Neural progenitor cell (in vitro differentiated cells): ENCODE results near the gene R3HCC1L. TPM values are rescaled to one million over a fixed set of nuclear protein-coding genes. Genes with fewer than 3 reads are reported as not detected.

ENCODE experiments used
- DNase-seq: peaks from one replicate; pipeline ENCODE4 v3.0.0-alpha.2; 2016; ENCODE audit warnings: low spot score
- H2AFZ ChIP-seq: fragments of 200-600 bp; sonication (generic); replicated peaks from 2 replicates; pipeline ENCODE4 v1.6.1; 2016; ENCODE audit warnings: antibody characterized with exemption
- H3F3A ChIP-seq: fragments of 200-600 bp; sonication (generic); 2 replicates; pipeline ENCODE4 v1.6.1; 2016; ENCODE audit warnings: antibody characterized with exemption, low read depth
- H3K27ac ChIP-seq: fragments of 200-600 bp; sonication (generic); 2 replicates; pipeline ENCODE4 v1.5.1; 2016; ENCODE audit warnings: mild to moderate bottlenecking
- H3K27me3 ChIP-seq: fragments of 200-600 bp; sonication (generic); 2 replicates; pipeline ENCODE4 v1.6.1; 2016; ENCODE audit warnings: mild to moderate bottlenecking, moderate library complexity
- H3K36me3 ChIP-seq: fragments of 200-600 bp; sonication (generic); 2 replicates; pipeline ENCODE4 v1.5.1; 2016
- H3K4me1 ChIP-seq: fragments of 200-600 bp; sonication (generic); 2 replicates; pipeline ENCODE4 v1.6.1; 2016; ENCODE audit warnings: mixed run types
- H3K4me2 ChIP-seq: fragments of 200-600 bp; sonication (generic); 2 replicates; pipeline ENCODE4 v1.6.1; 2016
- H3K4me3 ChIP-seq: fragments of 200-600 bp; sonication (generic); 2 replicates; pipeline ENCODE4 v1.5.1; 2016
- H3K79me2 ChIP-seq: fragments of 200-600 bp; sonication (generic); 2 replicates; pipeline ENCODE4 v1.6.1; 2016; ENCODE audit warnings: low read depth
- H3K9ac ChIP-seq: fragments of 200-600 bp; sonication (generic); 2 replicates; pipeline ENCODE4 v1.6.1; 2016
- H3K9me3 ChIP-seq: fragments of 200-600 bp; sonication (generic); 2 replicates; pipeline ENCODE4 v1.5.1; 2016; ENCODE audit warnings: low read depth
- H4K20me1 ChIP-seq: fragments of 200-600 bp; sonication (generic); 2 replicates; pipeline ENCODE4 v1.6.1; 2016; ENCODE audit warnings: low read depth
- H3K27ac Mint-ChIP-seq: 3 replicates; pipeline ENCODE4 v1.8.0; 2021; ENCODE audit warnings: mixed read lengths
- H3K27me3 Mint-ChIP-seq: 2 replicates; pipeline ENCODE4 v1.8.0; 2022; ENCODE audit warnings: low read depth, mild to moderate bottlenecking, inconsistent platforms, moderate library complexity, mixed read lengths; ENCODE audit not compliant: insufficient read depth
- H3K36me3 Mint-ChIP-seq: 3 replicates; pipeline ENCODE4 v1.8.0; 2021; ENCODE audit warnings: mixed read lengths
- H3K4me1 Mint-ChIP-seq: 3 replicates; pipeline ENCODE4 v1.8.0; 2021; ENCODE audit warnings: mixed read lengths
- H3K4me3 Mint-ChIP-seq: 3 replicates; pipeline ENCODE4 v1.8.0; 2021; ENCODE audit warnings: mild to moderate bottlenecking, moderate library complexity, mixed read lengths
- H3K9me3 Mint-ChIP-seq: 3 replicates; pipeline ENCODE4 v1.8.0; 2020; ENCODE audit warnings: mixed read lengths
- CTCF ChIP-seq: fragments of 200-600 bp; sonication (generic); IDR thresholded peaks from 2 replicates; pipeline ENCODE4 v1.5.1; 2017; ENCODE audit warnings: antibody characterized with exemption, mild to moderate bottlenecking
- EZH2 ChIP-seq: fragments of 200-600 bp; sonication (generic); IDR thresholded peaks from 2 replicates; pipeline ENCODE4 v1.6.1; 2017; ENCODE audit warnings: antibody characterized with exemption, mild to moderate bottlenecking, moderate library complexity
- EZH2phosphoT487 ChIP-seq: fragments of 200-600 bp; sonication (generic); IDR thresholded peaks from 2 replicates; pipeline ENCODE4 v1.6.1; 2017; ENCODE audit warnings: antibody characterized with exemption
- total RNA-seq: library from RNA; depleted of rRNA; stranded (reverse); fragments of >200 nt; gene quantifications from 2 replicates; pipeline ENCODE4 v1.2.3, GENCODE V29; 2015; ENCODE audit warnings: low replicate concordance

Gene R3HCC1L
- total RNA-seq, 1 donor from 2014 or later: 26.8 TPM

GRCh38 chr10:98274562-98274961 is 140.1 kb downstream of the R3HCC1L start:
- H3K79me2 ChIP-seq: no peaks in the 10 kb centered on the region
- H3K4me1 Mint-ChIP-seq: peaks cover 8% of the 10 kb centered on the region
- no peaks in the 10 kb centered on the region for H3K36me3 Mint-ChIP-seq
- no peaks in the 10 kb centered on the region for H4K20me1 ChIP-seq
- H3K27ac ChIP-seq: no peak overlapping the region
- no peaks in the 10 kb centered on the region for H3K9me3 ChIP-seq
- H3K36me3 ChIP-seq: no peaks in the 10 kb centered on the region
- no peaks in the 10 kb centered on the region for H3K9me3 Mint-ChIP-seq
- TF ChIP-seq CTCF (no peak), EZH2 (no peak)
- no peak overlapping the region for H2AFZ ChIP-seq
- H3K4me2 ChIP-seq: no peak overlapping the region
- H3K4me3 Mint-ChIP-seq: no peak overlapping the region
- H3K27me3 ChIP-seq: no peaks in the 10 kb centered on the region
- no peak overlapping the region for H3K9ac ChIP-seq
- no peaks in the 10 kb centered on the region for H3F3A ChIP-seq
- H3K27me3 Mint-ChIP-seq: peaks cover 2% of the 10 kb centered on the region
- no peak overlapping the region for H3K4me3 ChIP-seq
- DNase-seq: no peak
- H3K27ac Mint-ChIP-seq: no peak overlapping the region
- H3K4me1 ChIP-seq: no peaks in the 10 kb centered on the region

GRCh38 chr10:98276311-98276710 is 141.9 kb downstream of the R3HCC1L start:
- no peak overlapping the region for H3K4me3 ChIP-seq
- no peaks in the 10 kb centered on the region for H3F3A ChIP-seq
- no peak for DNase-seq
- Mint-ChIP-seq H3K36me3 (no peaks in the 10 kb centered on the region), H3K4me3 (no peak overlapping the region), H3K9me3 (no peaks in the 10 kb centered on the region), H3K4me1 (no peaks in the 10 kb centered on the region), H3K27me3 (peaks cover 2% of the 10 kb centered on the region), H3K27ac (no peak overlapping the region)
- no peaks in the 10 kb centered on the region for H3K9me3 ChIP-seq
- TF ChIP-seq CTCF (no peak), EZH2 (no peak), EZH2phosphoT487 (no peak)
- H3K27ac ChIP-seq: no peak overlapping the region
- no peaks in the 10 kb centered on the region for H3K27me3 ChIP-seq
- no peak overlapping the region for H3K4me2 ChIP-seq
- H2AFZ ChIP-seq: no peak overlapping the region
- no peaks in the 10 kb centered on the region for H4K20me1 ChIP-seq
- H3K9ac ChIP-seq: no peak overlapping the region
- no peaks in the 10 kb centered on the region for H3K36me3 ChIP-seq
- H3K4me1 ChIP-seq: no peaks in the 10 kb centered on the region
- no peaks in the 10 kb centered on the region for H3K79me2 ChIP-seq

- no peaks in the 10 kb centered on the region for H3F3A ChIP-seq
- H2AFZ ChIP-seq: no peak overlapping the region
- no peak overlapping the region for H3K4me2 ChIP-seq
- no peak for TF ChIP-seq CTCF
- no peak for TF ChIP-seq EZH2phosphoT487
- TF ChIP-seq EZH2: no peak
- Mint-ChIP-seq H3K9me3 (no peaks in the 10 kb centered on the region), H3K27me3 (peaks cover 2% of the 10 kb centered on the region), H3K27ac (no peak overlapping the region), H3K36me3 (no peaks in the 10 kb centered on the region), H3K4me3 (no peak overlapping the region), H3K4me1 (no peaks in the 10 kb centered on the region)
- no peak overlapping the region for H3K9ac ChIP-seq
- no peaks in the 10 kb centered on the region for H3K36me3 ChIP-seq
- H3K4me1 ChIP-seq: no peaks in the 10 kb centered on the region
- no peak for DNase-seq
- no peaks in the 10 kb centered on the region for H3K79me2 ChIP-seq
- H4K20me1 ChIP-seq: no peaks in the 10 kb centered on the region
- no peak overlapping the region for H3K27ac ChIP-seq
- H3K27me3 ChIP-seq: no peaks in the 10 kb centered on the region
- H3K9me3 ChIP-seq: no peaks in the 10 kb centered on the region
- H3K4me3 ChIP-seq: no peak overlapping the region
These were observed 151.0 kb downstream of the R3HCC1L start for GRCh38 chr10:98285416-98285815.

GRCh38 chr10:98286419-98286818 is 152.0 kb downstream of the R3HCC1L start:
- no peak overlapping the region for H3K27ac Mint-ChIP-seq

More at GRCh38 chr10:98286419-98286818, 152.0 kb downstream of the R3HCC1L start:
- Histone ChIP-seq H3K4me3 (no peak overlapping the region), H4K20me1 (no peaks in the 10 kb centered on the region), H3K36me3 (no peaks in the 10 kb centered on the region), H3K27ac (no peak overlapping the region), H3K4me2 (no peak overlapping the region), H3F3A (no peaks in the 10 kb centered on the region), H3K79me2 (no peaks in the 10 kb centered on the region), H3K9ac (no peak overlapping the region), H3K4me1 (no peaks in the 10 kb centered on the region), H3K9me3 (no peaks in the 10 kb centered on the region), H3K27me3 (no peaks in the 10 kb centered on the region), H2AFZ (no peak overlapping the region)
- Mint-ChIP-seq H3K9me3 (no peaks in the 10 kb centered on the region), H3K27me3 (peaks cover 2% of the 10 kb centered on the region), H3K4me1 (no peaks in the 10 kb centered on the region), H3K36me3 (no peaks in the 10 kb centered on the region), H3K4me3 (no peak overlapping the region)
- TF ChIP-seq CTCF (no peak), EZH2phosphoT487 (no peak), EZH2 (no peak)
- no peak for DNase-seq
